ENCODE data around the gene GOSR2. TPM values are rescaled to one million over a fixed set of nuclear protein-coding genes. Genes with fewer than 3 reads are reported as not detected.
A peak's percentile ranks its signal among the peaks of the same experiment; 100 is the strongest.

The GOSR2 gene
- total and polyA plus RNA-seq, 2 of the 13 experiments (the other 11 are each of a cell fraction or from before 2014, with no cell fraction given): 61.5 to 63.9 TPM

DNA sequence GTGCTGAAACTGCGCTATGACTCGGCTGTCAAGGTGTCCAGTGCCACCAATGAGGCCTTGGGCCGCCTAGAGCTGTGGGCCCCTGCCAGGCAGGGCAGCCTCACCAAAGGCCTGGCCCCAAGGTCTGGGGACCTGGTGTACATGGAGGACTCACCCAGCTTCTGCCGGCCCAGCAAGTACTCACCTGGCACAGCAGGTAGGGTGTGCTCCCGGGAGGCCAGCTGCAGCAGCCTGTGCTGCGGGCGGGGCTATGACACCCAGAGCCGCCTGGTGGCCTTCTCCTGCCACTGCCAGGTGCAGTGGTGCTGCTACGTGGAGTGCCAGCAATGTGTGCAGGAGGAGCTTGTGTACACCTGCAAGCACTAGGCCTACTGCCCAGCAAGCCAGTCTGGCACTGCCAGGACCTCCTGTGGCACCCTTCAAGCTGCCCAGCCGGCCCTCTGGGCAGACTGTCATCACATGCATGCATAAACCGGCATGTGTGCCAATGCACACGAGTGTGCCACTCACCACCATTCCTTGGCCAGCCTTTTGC is 46.5 kb upstream of the GOSR2 start:
- ATAC-seq (peak; percentile 93), DNase-seq (ENCODE audit: low spot score) (peak; percentile 53), FAIRE-seq (peak; percentile 70)
- Histone ChIP-seq H3K4me2 (ENCODE audit: low read depth, low read length) (no peak overlapping the region), H3K9ac (ENCODE audit: insufficient read depth, low read depth, low read length) (no peak overlapping the region), H3K79me2 (ENCODE audit: insufficient read depth, low read length) (no peaks in the 10 kb centered on the region), H2AFZ (ENCODE audit: low read length) (no peak overlapping the region), H3K4me1 (ENCODE audit: insufficient read depth, low read length) (peaks cover 36% of the 10 kb centered on the region), H3K4me3 (replicated peaks in 1 of 3; ENCODE audit: insufficient read depth in 1 of 3, low read depth in 2 of 3, low read length in 3 of 3) (no peak overlapping the region), H3K9me3 (ENCODE audit: low read length) (no peaks in the 10 kb centered on the region), H3K27ac (ENCODE audit: extremely low read length, insufficient read depth, low read length) (no peak overlapping the region), H3K36me3 (replicated peaks in 1 of 2; ENCODE audit: control insufficient read depth in 1 of 2, insufficient read depth in 2 of 2, low read length in 2 of 2) (no peaks in the 10 kb centered on the region), H4K20me1 (ENCODE audit: insufficient read depth, low read length) (no peaks in the 10 kb centered on the region), H3K27me3 (ENCODE audit: control insufficient read depth in 1 of 2, insufficient read depth in 2 of 2, low read length in 2 of 2) (peaks cover 7 to 53% of the 10 kb centered on the region in 2 experiments)
- ChIA-PET POLR2A (no interaction called here), CTCF (ENCODE audit: low intra/inter-chr PET ratio, low total read pairs) (interaction anchor here (0.6 to 2.2 kb wide), 3 partner anchors 24 to 34 kb away, joined by 3 to 15 read pairs (median 4); partner anchors contain the start of gene WNT9B)
- intact Hi-C loops (cut with micrococcal nuclease; ENCODE audit: unreplicated experiment): loop anchor here (2.0 to 5.0 kb wide), 3 partner anchors 34 to 64 kb away; partner anchors contain the start of gene GOSR2
- 58% methylated on average over 4 of the region's 12 CpGs for WGBS (ENCODE audit: low lambda C conversion rate)
- BruUV-seq (replicated peaks): no TSS peak
- in situ Hi-C loops (cut with HindIII; ENCODE audit: extremely low pct_ligation_motif_present, low pct_unique_long_range_greater_than_20kb): loop anchor here (5.0 to 10.0 kb wide), 2 partner anchors 39 to 58 kb away; no protein-coding TSS in a partner anchor
- TF ChIP-seq, protein P1, sequence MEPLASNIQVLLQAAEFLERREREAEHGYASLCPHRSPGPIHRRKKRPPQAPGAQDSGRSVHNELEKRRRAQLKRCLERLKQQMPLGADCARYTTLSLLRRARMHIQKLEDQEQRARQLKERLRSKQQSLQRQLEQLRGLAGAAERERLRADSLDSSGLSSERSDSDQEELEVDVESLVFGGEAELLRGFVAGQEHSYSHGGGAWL (CRISPR knock-in tag; IDR thresholded peaks at IDR 0.05): 0 out of 2 replicates have a peak, but pooled peaks have one; percentile 25
- TF ChIP-seq RXRB (CRISPR knock-in tag; IDR thresholded peaks at IDR 0.05; ENCODE audit: borderline replicate concordance) (peak; percentile 31; the same call in 1 of the 2 replicates), RXRA (CRISPR knock-in tag; IDR thresholded peaks at IDR 0.05) (peak; percentile 26; the same call in 1 of the 2 replicates), KDM5B (CRISPR knock-in tag; IDR thresholded peaks at IDR 0.05; ENCODE audit: borderline replicate concordance) (peak; percentile 87; the same call in 1 of the 2 replicates), ZNF44 (CRISPR knock-in tag; IDR thresholded peaks at IDR 0.05) (no peak), NFIC (IDR thresholded peaks at IDR 0.05; ENCODE audit: low read length) (no peak), ZFX (CRISPR knock-in tag; IDR thresholded peaks at IDR 0.05; ENCODE audit: low read depth) (peak; percentile 27; the same call in 1 of the 2 replicates), MTF2 (CRISPR knock-in tag; IDR thresholded peaks at IDR 0.05; ENCODE audit: borderline replicate concordance) (0 out of 2 replicates have a peak, but pooled peaks have one; percentile 60), FOXK1 (CRISPR knock-in tag; IDR thresholded peaks at IDR 0.05; ENCODE audit: borderline replicate concordance, low read depth) (0 out of 2 replicates have a peak, but pooled peaks have one; percentile 23), MEIS2 (CRISPR knock-in tag; IDR thresholded peaks at IDR 0.05) (0 out of 2 replicates have a peak, but pooled peaks have one; percentile 15), SMYD3 (CRISPR knock-in tag; IDR thresholded peaks at IDR 0.05) (no peak), TEAD3 (CRISPR knock-in tag; optimal IDR thresholded peaks at IDR 0.05; ENCODE audit: borderline replicate concordance) (peak; percentile 60), ZNF83 (CRISPR knock-in tag; IDR thresholded peaks at IDR 0.05; ENCODE audit: borderline replicate concordance) (no peak), ZNF563 (CRISPR knock-in tag; IDR thresholded peaks at IDR 0.05) (peak; percentile 26; the same call in 1 of the 2 replicates)
- TF ChIP-seq, protein P2, sequence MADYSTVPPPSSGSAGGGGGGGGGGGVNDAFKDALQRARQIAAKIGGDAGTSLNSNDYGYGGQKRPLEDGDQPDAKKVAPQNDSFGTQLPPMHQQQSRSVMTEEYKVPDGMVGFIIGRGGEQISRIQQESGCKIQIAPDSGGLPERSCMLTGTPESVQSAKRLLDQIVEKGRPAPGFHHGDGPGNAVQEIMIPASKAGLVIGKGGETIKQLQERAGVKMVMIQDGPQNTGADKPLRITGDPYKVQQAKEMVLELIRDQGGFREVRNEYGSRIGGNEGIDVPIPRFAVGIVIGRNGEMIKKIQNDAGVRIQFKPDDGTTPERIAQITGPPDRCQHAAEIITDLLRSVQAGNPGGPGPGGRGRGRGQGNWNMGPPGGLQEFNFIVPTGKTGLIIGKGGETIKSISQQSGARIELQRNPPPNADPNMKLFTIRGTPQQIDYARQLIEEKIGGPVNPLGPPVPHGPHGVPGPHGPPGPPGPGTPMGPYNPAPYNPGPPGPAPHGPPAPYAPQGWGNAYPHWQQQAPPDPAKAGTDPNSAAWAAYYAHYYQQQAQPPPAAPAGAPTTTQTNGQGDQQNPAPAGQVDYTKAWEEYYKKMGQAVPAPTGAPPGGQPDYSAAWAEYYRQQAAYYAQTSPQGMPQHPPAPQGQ (CRISPR knock-in tag; IDR thresholded peaks at IDR 0.05; ENCODE audit: borderline replicate concordance): no peak
- TF ChIP-seq, protein P3, sequence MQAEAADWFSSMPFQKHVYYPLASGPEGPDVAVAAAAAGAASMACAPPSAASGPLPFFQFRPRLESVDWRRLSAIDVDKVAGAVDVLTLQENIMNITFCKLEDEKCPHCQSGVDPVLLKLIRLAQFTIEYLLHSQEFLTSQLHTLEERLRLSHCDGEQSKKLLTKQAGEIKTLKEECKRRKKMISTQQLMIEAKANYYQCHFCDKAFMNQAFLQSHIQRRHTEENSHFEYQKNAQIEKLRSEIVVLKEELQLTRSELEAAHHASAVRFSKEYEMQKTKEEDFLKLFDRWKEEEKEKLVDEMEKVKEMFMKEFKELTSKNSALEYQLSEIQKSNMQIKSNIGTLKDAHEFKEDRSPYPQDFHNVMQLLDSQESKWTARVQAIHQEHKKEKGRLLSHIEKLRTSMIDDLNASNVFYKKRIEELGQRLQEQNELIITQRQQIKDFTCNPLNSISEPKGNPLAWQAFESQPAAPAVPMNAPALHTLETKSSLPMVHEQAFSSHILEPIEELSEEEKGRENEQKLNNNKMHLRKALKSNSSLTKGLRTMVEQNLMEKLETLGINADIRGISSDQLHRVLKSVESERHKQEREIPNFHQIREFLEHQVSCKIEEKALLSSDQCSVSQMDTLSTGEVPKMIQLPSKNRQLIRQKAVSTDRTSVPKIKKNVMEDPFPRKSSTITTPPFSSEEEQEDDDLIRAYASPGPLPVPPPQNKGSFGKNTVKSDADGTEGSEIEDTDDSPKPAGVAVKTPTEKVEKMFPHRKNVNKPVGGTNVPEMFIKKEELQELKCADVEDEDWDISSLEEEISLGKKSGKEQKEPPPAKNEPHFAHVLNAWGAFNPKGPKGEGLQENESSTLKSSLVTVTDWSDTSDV (CRISPR knock-in tag; IDR thresholded peaks at IDR 0.05): peak; percentile 72; the same call in 1 of the 2 replicates
- TF ChIP-seq, protein P4, sequence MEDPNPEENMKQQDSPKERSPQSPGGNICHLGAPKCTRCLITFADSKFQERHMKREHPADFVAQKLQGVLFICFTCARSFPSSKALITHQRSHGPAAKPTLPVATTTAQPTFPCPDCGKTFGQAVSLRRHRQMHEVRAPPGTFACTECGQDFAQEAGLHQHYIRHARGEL (CRISPR knock-in tag; IDR thresholded peaks at IDR 0.05): 0 out of 2 replicates have a peak, but pooled peaks have one; percentile 20

Data from HepG2 (cell line).